DOHH2 (cell line): Measurements from ENCODE around the gene NPDC1.

Source experiments
- CTCF ChIP-seq: fragments of 200-600 bp; sonication (generic); IDR thresholded peaks from one replicate; pipeline ENCODE4 v1.5.1; 2014; ENCODE audit warnings: antibody characterized with exemption, mild to moderate bottlenecking, low read depth, low read length; ENCODE audit not compliant: poor library complexity, severe bottlenecking
- EZH2phosphoT487 ChIP-seq: fragments of 200-600 bp; sonication (generic); IDR thresholded peaks from 2 replicates; pipeline ENCODE4 v1.6.1; 2017; ENCODE audit warnings: borderline replicate concordance, mild to moderate bottlenecking, antibody characterized with exemption, low read length, moderate library complexity, mixed read lengths

GRCh38 chr9:137053944-137054931 lies 8.3 kb upstream of the NPDC1 start, which contains the start of gene ENTPD2:
- no peak for TF ChIP-seq CTCF
- TF ChIP-seq EZH2phosphoT487 = no peak
